DOHH2 (cell line): Measurements from ENCODE around the gene ARHGEF25.

ENCODE experiments used
- H3F3A ChIP-seq: fragments of 200-600 bp; sonication (generic), shearing (Covaris generic); 2 replicates; pipeline ENCODE4 v1.6.0; 2016; ENCODE audit warnings: antibody characterized with exemption, mild to moderate bottlenecking; ENCODE audit not compliant: control insufficient read depth, insufficient read depth
- H3K27ac ChIP-seq: fragments of 200-600 bp; sonication (generic); 2 replicates; pipeline ENCODE4 v1.5.1; 2014; ENCODE audit warnings: low read depth, mild to moderate bottlenecking, low read length, moderate library complexity
- H3K27me3 ChIP-seq: fragments of 200-600 bp; sonication (generic); 2 replicates; pipeline ENCODE4 v1.6.1; 2014; ENCODE audit warnings: mild to moderate bottlenecking, low read length, mixed read lengths; ENCODE audit not compliant: control insufficient read depth
- H3K36me3 ChIP-seq: fragments of 200-600 bp; sonication (generic); 2 replicates; pipeline ENCODE4 v1.6.1; 2014; ENCODE audit warnings: mild to moderate bottlenecking, low read length, moderate library complexity, mixed read lengths; ENCODE audit not compliant: control insufficient read depth
- H3K4me1 ChIP-seq: fragments of 200-600 bp; sonication (generic); 2 replicates; pipeline ENCODE4 v1.6.1; 2014; ENCODE audit warnings: mild to moderate bottlenecking, low read length, mixed read lengths; ENCODE audit not compliant: control insufficient read depth
- H3K4me2 ChIP-seq: fragments of 200-600 bp; sonication (generic); 2 replicates; pipeline ENCODE4 v1.6.0; 2014; ENCODE audit warnings: mild to moderate bottlenecking, low read length, moderate library complexity
- H3K4me3 ChIP-seq: fragments of 200-600 bp; sonication (generic); 2 replicates; pipeline ENCODE4 v1.5.1; 2014; ENCODE audit warnings: mild to moderate bottlenecking, low read length, mixed read lengths
- H3K79me2 ChIP-seq: fragments of 200-600 bp; sonication (generic); 2 replicates; pipeline ENCODE4 v1.6.1; 2014; ENCODE audit warnings: mild to moderate bottlenecking, low read length, mixed read lengths; ENCODE audit not compliant: control insufficient read depth
- H3K9me2 ChIP-seq: fragments of 200-600 bp; sonication (generic); replicated peaks from 2 replicates; pipeline ENCODE4 v1.6.1; 2014; ENCODE audit warnings: mild to moderate bottlenecking, low read length, mixed read lengths; ENCODE audit not compliant: control insufficient read depth
- H3K9me3 ChIP-seq: fragments of 200-600 bp; sonication (generic); 2 replicates; pipeline ENCODE4 v1.6.1; 2014; ENCODE audit warnings: antibody characterized with exemption, low read length, mixed read lengths; ENCODE audit not compliant: control insufficient read depth, insufficient read depth
- H4K20me1 ChIP-seq: fragments of 200-600 bp; sonication (generic); 2 replicates; pipeline ENCODE4 v1.6.0; 2014; ENCODE audit warnings: low read depth, mild to moderate bottlenecking, antibody characterized with exemption, low read length, moderate library complexity; ENCODE audit not compliant: control insufficient read depth, insufficient read depth
- EZH2phosphoT487 ChIP-seq: fragments of 200-600 bp; sonication (generic); IDR thresholded peaks from 2 replicates; pipeline ENCODE4 v1.6.1; 2017; ENCODE audit warnings: borderline replicate concordance, mild to moderate bottlenecking, antibody characterized with exemption, low read length, moderate library complexity, mixed read lengths
- TF ChIP-seq, protein P1 (sequence below): fragments of 200-600 bp; sonication (generic); IDR thresholded peaks from one replicate; pipeline ENCODE4 v1.5.1; 2014; ENCODE audit warnings: antibody characterized with exemption, mild to moderate bottlenecking, low read depth, low read length; ENCODE audit not compliant: poor library complexity, severe bottlenecking

The ARHGEF25 gene

DNA sequence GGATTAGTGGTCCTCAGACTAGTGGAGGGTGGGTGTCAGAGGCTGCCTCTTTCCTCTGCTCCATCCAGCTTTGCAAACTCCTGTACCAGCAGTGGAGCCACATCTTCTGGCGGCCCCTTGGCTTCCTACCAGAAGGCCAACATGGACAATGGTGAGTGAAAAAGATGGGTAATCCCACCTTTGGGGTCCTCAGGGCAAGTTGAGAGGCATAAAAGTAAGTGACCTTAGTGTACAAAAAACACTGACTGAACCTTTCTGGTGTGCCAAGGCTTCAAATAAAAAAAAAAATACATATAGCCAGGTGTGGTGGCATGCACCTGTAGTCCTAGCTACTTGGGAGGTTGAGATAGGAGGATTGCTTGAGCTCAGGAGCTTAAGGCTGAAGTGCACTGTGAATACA, 29.4 kb upstream of the ARHGEF25 start:
- Histone ChIP-seq H3K79me2 (no peaks in the 10 kb centered on the region), H3K4me3 (no peak overlapping the region), H3F3A (no peaks in the 10 kb centered on the region), H3K9me2 (no peaks in the 10 kb centered on the region), H3K4me2 (no peak overlapping the region), H4K20me1 (no peaks in the 10 kb centered on the region; the same call in 1 of the 2 replicates), H3K27ac (no peak overlapping the region), H3K9me3 (no peaks in the 10 kb centered on the region), H3K4me1 (peaks cover 5% of the 10 kb centered on the region), H3K27me3 (peaks cover 54% of the 10 kb centered on the region), H3K36me3 (no peaks in the 10 kb centered on the region)
- TF ChIP-seq EZH2phosphoT487 = no peak
- TF ChIP-seq, protein P1, sequence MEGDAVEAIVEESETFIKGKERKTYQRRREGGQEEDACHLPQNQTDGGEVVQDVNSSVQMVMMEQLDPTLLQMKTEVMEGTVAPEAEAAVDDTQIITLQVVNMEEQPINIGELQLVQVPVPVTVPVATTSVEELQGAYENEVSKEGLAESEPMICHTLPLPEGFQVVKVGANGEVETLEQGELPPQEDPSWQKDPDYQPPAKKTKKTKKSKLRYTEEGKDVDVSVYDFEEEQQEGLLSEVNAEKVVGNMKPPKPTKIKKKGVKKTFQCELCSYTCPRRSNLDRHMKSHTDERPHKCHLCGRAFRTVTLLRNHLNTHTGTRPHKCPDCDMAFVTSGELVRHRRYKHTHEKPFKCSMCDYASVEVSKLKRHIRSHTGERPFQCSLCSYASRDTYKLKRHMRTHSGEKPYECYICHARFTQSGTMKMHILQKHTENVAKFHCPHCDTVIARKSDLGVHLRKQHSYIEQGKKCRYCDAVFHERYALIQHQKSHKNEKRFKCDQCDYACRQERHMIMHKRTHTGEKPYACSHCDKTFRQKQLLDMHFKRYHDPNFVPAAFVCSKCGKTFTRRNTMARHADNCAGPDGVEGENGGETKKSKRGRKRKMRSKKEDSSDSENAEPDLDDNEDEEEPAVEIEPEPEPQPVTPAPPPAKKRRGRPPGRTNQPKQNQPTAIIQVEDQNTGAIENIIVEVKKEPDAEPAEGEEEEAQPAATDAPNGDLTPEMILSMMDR = no peak

- no peaks in the 10 kb centered on the region for H3K36me3 ChIP-seq
- H3K4me2 ChIP-seq = no peak overlapping the region
- peaks cover 5% of the 10 kb centered on the region for H3K4me1 ChIP-seq
- no peak overlapping the region for H3K27ac ChIP-seq
- no peaks in the 10 kb centered on the region for H3K9me3 ChIP-seq
- no peaks in the 10 kb centered on the region for H3F3A ChIP-seq
- H4K20me1 ChIP-seq = no peaks in the 10 kb centered on the region; the same call in 1 of the 2 replicates
- peaks cover 56% of the 10 kb centered on the region for H3K27me3 ChIP-seq
- TF ChIP-seq, protein P1 = no peak
- TF ChIP-seq EZH2phosphoT487 = no peak
- no peak overlapping the region for H3K4me3 ChIP-seq
- H3K79me2 ChIP-seq = no peaks in the 10 kb centered on the region
- no peaks in the 10 kb centered on the region for H3K9me2 ChIP-seq
Measured at GRCh38 chr12:57582440-57582839, 28.8 kb upstream of the ARHGEF25 start.

- Histone ChIP-seq H3K27me3 (peaks cover 57% of the 10 kb centered on the region), H4K20me1 (no peaks in the 10 kb centered on the region; the same call in 1 of the 2 replicates)
Measured at GRCh38 chr12:57583008-57583831, 28.0 kb upstream of the ARHGEF25 start.

More at GRCh38 chr12:57583008-57583831, 28.0 kb upstream of the ARHGEF25 start:
- Histone ChIP-seq H3K9me3 (no peaks in the 10 kb centered on the region), H3K4me2 (peak overlapping the region; percentile 34), H3K4me3 (no peak overlapping the region), H3K4me1 (peaks cover 5% of the 10 kb centered on the region), H3K9me2 (no peaks in the 10 kb centered on the region), H3F3A (no peaks in the 10 kb centered on the region), H3K79me2 (no peaks in the 10 kb centered on the region), H3K36me3 (no peaks in the 10 kb centered on the region), H3K27ac (no peak overlapping the region)
- TF ChIP-seq, protein P1 = peak; percentile 99
- TF ChIP-seq EZH2phosphoT487 = no peak
